Measurements from ENCODE around the gene SLC4A1.

- TF ChIP-seq TCF12 (IDR thresholded peaks at IDR 0.05; ENCODE audit: low read depth) (no peak), TEAD4 (IDR thresholded peaks at IDR 0.05) (no peak), FOXM1 (IDR thresholded peaks at IDR 0.05; ENCODE audit: borderline replicate concordance, low read depth) (no peak), EP300 (IDR thresholded peaks at IDR 0.05; ENCODE audit: borderline replicate concordance) (no peak), RAD21 (IDR thresholded peaks at IDR 0.05; ENCODE audit: low read depth) (no peak), YY1 (IDR thresholded peaks at IDR 0.05; ENCODE audit: low read depth) (no peak), EGR1 (IDR thresholded peaks at IDR 0.05) (no peak)
- TF ChIP-seq, protein P1, sequence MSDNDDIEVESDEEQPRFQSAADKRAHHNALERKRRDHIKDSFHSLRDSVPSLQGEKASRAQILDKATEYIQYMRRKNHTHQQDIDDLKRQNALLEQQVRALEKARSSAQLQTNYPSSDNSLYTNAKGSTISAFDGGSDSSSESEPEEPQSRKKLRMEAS (IDR thresholded peaks at IDR 0.05), result no peak
- TF ChIP-seq, protein P2, sequence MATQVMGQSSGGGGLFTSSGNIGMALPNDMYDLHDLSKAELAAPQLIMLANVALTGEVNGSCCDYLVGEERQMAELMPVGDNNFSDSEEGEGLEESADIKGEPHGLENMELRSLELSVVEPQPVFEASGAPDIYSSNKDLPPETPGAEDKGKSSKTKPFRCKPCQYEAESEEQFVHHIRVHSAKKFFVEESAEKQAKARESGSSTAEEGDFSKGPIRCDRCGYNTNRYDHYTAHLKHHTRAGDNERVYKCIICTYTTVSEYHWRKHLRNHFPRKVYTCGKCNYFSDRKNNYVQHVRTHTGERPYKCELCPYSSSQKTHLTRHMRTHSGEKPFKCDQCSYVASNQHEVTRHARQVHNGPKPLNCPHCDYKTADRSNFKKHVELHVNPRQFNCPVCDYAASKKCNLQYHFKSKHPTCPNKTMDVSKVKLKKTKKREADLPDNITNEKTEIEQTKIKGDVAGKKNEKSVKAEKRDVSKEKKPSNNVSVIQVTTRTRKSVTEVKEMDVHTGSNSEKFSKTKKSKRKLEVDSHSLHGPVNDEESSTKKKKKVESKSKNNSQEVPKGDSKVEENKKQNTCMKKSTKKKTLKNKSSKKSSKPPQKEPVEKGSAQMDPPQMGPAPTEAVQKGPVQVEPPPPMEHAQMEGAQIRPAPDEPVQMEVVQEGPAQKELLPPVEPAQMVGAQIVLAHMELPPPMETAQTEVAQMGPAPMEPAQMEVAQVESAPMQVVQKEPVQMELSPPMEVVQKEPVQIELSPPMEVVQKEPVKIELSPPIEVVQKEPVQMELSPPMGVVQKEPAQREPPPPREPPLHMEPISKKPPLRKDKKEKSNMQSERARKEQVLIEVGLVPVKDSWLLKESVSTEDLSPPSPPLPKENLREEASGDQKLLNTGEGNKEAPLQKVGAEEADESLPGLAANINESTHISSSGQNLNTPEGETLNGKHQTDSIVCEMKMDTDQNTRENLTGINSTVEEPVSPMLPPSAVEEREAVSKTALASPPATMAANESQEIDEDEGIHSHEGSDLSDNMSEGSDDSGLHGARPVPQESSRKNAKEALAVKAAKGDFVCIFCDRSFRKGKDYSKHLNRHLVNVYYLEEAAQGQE (IDR thresholded peaks at IDR 0.05; ENCODE audit: low read depth), result no peak
- TF ChIP-seq, protein P3, sequence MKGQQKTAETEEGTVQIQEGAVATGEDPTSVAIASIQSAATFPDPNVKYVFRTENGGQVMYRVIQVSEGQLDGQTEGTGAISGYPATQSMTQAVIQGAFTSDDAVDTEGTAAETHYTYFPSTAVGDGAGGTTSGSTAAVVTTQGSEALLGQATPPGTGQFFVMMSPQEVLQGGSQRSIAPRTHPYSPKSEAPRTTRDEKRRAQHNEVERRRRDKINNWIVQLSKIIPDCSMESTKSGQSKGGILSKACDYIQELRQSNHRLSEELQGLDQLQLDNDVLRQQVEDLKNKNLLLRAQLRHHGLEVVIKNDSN (IDR thresholded peaks at IDR 0.05), result no peak
Observed at GRCh38 chr17:44198721-44199552, 69.0 kb downstream of the SLC4A1 start.
